WERI-Rb-1 (cell line): Measurements from ENCODE around the gene NDRG3.
"Not testable (repeated sequence)": the region's sequence is repeated elsewhere in the genome, so short reads cannot be mapped to it uniquely, and the experiment has no call there.

Experiments used
- DNase-seq: peaks from one replicate; pipeline ENCODE4 v3.0.0-alpha.2; 2020
- H3K27ac ChIP-seq: fragments of 250-450 bp; sonication (Bioruptor Pico); 2 replicates; pipeline ENCODE4 v1.5.1; 2020; ENCODE audit warnings: mild to moderate bottlenecking, moderate library complexity
- H3K27me3 ChIP-seq: fragments of 250-450 bp; sonication (Bioruptor Pico); 2 replicates; pipeline ENCODE4 v1.5.1; 2021; ENCODE audit warnings: mild to moderate bottlenecking, low read depth, moderate library complexity; ENCODE audit not compliant: insufficient read depth, severe bottlenecking
- H3K36me3 ChIP-seq: fragments of 250-450 bp; sonication (Bioruptor Pico); 2 replicates; pipeline ENCODE4 v1.5.1; 2020; ENCODE audit warnings: mild to moderate bottlenecking, moderate library complexity
- H3K4me3 ChIP-seq: 2 replicates; pipeline ENCODE4 v1.5.1; 2011; ENCODE audit warnings: low read depth, mild to moderate bottlenecking, control low read depth, low read length
- H3K9me3 ChIP-seq: fragments of 250-450 bp; sonication (Bioruptor Pico); 2 replicates; pipeline ENCODE4 v1.5.1; 2021; ENCODE audit warnings: mild to moderate bottlenecking, moderate library complexity; ENCODE audit not compliant: severe bottlenecking
- TF ChIP-seq, protein P1 (sequence below): IDR thresholded peaks from 2 replicates; pipeline ENCODE4 v1.5.1; 2011; ENCODE audit warnings: low read depth, mild to moderate bottlenecking, control low read depth, inconsistent platforms, low read length

NDRG3 gene

DNA sequence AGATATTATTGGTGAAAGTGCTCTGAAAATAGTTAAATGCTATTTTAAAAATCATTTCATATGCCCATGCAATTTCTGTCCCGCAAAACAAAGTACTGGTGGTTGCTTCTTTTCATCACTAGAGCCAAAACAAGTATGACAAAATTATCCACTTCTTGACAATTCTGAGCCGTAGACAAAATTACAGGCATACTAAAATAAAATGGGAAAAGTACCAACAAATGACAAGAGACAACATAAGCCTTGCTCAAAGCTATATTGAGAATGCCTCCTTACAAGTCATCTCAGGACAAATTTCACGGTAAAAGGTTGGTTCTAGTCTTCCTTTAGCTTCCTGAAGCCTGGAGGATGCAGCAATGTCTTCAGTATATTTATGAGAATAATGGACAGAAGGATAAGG lies 28.9 kb downstream of the NDRG3 start:
- Histone ChIP-seq H3K36me3 (peaks cover 8% of the 10 kb centered on the region), H3K27me3 (no peaks in the 10 kb centered on the region), H3K9me3 (no peaks in the 10 kb centered on the region), H3K4me3 (no peak overlapping the region), H3K27ac (no peak overlapping the region)
- DNase-seq: no peak
- TF ChIP-seq, protein P1, sequence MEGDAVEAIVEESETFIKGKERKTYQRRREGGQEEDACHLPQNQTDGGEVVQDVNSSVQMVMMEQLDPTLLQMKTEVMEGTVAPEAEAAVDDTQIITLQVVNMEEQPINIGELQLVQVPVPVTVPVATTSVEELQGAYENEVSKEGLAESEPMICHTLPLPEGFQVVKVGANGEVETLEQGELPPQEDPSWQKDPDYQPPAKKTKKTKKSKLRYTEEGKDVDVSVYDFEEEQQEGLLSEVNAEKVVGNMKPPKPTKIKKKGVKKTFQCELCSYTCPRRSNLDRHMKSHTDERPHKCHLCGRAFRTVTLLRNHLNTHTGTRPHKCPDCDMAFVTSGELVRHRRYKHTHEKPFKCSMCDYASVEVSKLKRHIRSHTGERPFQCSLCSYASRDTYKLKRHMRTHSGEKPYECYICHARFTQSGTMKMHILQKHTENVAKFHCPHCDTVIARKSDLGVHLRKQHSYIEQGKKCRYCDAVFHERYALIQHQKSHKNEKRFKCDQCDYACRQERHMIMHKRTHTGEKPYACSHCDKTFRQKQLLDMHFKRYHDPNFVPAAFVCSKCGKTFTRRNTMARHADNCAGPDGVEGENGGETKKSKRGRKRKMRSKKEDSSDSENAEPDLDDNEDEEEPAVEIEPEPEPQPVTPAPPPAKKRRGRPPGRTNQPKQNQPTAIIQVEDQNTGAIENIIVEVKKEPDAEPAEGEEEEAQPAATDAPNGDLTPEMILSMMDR: no peak

DNA sequence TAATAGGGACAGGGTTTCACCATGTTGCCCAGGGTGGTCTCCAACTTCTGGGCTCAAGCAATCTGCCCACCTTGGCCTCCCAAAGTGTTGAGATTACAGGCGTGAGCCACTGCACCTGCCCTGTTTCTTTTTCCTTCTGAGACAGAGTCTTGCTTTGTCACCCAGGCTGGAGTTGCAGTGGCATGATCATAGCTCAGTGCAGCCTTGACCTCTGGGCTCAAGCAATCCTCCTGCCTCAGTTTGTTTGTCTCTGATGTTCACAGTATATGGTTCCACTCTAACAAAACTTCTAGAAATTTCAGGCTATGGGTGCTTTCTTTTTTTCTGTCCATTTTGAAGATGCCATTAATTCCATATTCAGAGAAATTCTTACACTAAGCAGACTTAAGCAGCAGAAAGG lies 33.1 kb downstream of the NDRG3 start:
- TF ChIP-seq, protein P1: no peak
- H3K27ac ChIP-seq: no peak overlapping the region
- no peaks in the 10 kb centered on the region for H3K27me3 ChIP-seq
- H3K4me3 ChIP-seq: no peak overlapping the region
- H3K9me3 ChIP-seq: no peaks in the 10 kb centered on the region
- DNase-seq: no peak
- H3K36me3 ChIP-seq: no peaks in the 10 kb centered on the region

DNA sequence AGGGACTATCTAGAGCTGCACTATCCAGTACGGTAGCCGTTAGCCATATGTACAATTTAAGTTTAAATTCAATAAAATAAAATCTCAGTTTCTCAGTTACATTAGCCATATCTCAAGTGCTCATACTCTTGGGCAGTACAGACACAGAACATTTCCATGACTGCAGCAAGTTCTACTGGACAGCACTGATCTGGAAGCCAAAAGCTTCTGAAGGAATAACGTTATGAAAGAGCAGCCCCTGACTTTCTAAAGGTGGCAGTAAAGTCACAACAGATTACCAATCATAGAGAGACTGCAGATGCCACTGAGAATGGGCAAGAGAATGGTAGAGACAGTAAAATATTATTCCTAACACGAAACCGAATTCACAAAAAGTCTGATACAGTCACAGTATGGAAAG lies 36.8 kb downstream of the NDRG3 start:
- TF ChIP-seq, protein P1: no peak

DNA sequence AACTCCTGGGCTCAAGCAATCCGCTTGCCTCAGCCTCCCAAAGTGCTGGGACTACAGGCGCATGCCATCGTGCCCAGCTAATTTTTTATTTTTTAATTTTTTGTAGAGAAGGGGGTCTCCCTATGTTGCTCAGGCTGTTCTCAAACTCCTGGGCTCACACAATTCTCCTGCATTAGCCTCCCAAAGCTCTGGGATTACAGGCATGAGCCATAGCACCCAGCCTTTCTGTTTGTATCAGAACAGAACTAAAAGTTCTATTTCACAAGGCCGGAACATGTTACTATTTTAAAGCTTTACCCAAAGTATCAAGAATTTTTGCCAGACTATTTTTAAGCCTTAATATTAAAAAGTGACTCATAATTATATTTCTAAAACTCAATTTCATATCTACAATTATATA lies 42.4 kb downstream of the NDRG3 start:
- H3K27ac ChIP-seq: no peak overlapping the region
- TF ChIP-seq, protein P1: no peak
- H3K36me3 ChIP-seq: no peaks in the 10 kb centered on the region; the same call in none of the 2 replicates
- DNase-seq: no peak
- no peak overlapping the region for H3K4me3 ChIP-seq
- no peaks in the 10 kb centered on the region for H3K9me3 ChIP-seq
- H3K27me3 ChIP-seq: no peaks in the 10 kb centered on the region

More for the DNA sequence above, 36.8 kb downstream of the NDRG3 start:
- no peaks in the 10 kb centered on the region; the same call in none of the 2 replicates for H3K36me3 ChIP-seq
- no peak for DNase-seq
- H3K27me3 ChIP-seq: no peaks in the 10 kb centered on the region
- H3K4me3 ChIP-seq: no peak overlapping the region
- H3K9me3 ChIP-seq: no peaks in the 10 kb centered on the region
- H3K27ac ChIP-seq: no peak overlapping the region

DNA sequence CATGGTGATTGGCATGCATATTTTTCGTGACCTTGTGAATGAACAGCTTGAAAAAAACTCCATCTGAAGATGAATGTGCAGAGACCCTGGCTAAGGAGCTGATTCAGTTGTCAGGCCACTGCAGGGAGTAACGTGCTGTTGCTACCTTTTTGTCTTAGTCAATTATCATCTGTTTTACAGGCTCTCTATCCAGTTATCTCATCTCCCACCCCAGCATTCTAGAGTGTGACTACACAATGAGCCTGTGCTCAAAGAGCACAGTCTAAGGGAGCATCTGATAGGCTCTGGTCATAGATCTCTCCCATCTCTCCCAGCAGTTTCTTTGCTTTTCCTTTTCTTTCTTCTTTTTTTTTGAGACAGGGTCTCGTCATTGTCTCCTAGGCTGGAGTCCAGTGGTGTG lies 45.5 kb downstream of the NDRG3 start:
- Histone ChIP-seq H3K27ac (no peak overlapping the region), H3K4me3 (no peak overlapping the region), H3K27me3 (no peaks in the 10 kb centered on the region), H3K36me3 (no peaks in the 10 kb centered on the region), H3K9me3 (no peaks in the 10 kb centered on the region)
- DNase-seq: no peak
- TF ChIP-seq, protein P1: no peak

DNA sequence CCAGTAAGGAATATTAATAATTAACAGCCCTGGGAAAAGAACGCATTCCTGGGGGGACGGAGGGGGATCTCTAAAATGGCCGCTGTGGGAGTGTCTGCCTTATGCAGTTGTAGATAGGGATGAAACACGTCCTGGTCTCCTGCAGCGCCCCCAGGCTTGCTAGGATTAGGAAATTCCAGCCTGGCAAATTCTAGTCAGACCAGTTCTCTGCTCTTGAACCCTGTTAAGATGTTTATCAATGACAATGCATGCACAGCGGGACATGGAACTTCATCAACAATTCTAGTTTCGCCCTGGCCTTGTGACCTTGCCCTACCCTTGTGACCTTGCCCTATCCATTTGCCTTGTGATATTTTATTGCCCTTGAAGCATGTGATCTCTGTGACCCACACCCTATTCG lies 50.4 kb downstream of the NDRG3 start:
- H3K27me3 ChIP-seq, H3K4me3 ChIP-seq, H3K9me3 ChIP-seq, H3K27ac ChIP-seq, DNase-seq, H3K36me3 ChIP-seq: not testable (repeated sequence)
